Limb (tissue), 2 donors: Measurements from ENCODE around the gene NFKBIB.
"Not testable (repeated sequence)": the region's sequence is repeated elsewhere in the genome, so short reads cannot be mapped to it uniquely, and the experiment has no call there.

Source experiments
- DNase-seq, 2 donors: peaks; one replicate each; pipeline ENCODE4 v3.0.0-alpha.2; 2016; ENCODE audit errors: extremely low spot score in 2 of 2

NFKBIB gene

DNA sequence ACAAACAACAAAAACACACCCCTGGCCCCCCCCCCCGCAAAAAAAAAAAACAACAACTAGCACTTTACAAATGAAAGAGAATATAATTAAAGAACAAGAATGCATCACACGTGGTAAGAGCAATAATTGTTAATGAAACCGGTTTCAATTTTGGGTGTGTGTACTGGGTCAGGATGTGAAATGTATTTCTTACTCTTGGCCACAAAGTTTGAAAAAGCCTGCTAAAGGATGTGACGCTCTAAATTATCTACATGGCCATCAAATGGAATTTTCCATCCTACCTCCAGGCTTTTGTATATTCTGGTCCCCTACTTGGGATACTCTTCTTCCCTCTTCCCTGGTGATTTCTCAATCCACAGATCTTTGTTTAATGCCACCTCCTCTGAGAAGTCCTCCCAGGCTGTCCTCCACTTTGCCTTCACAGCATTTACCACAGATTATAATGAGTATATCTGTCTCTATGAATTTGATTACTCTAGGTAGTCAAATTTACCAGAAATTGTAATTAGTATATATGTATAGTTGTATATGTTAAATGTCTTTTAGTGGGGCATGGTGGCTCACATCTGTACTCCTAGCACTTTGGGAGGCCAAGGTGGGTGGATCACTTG lies 28.7 kb downstream of the NFKBIB start:
- DNase-seq: no peak

DNA sequence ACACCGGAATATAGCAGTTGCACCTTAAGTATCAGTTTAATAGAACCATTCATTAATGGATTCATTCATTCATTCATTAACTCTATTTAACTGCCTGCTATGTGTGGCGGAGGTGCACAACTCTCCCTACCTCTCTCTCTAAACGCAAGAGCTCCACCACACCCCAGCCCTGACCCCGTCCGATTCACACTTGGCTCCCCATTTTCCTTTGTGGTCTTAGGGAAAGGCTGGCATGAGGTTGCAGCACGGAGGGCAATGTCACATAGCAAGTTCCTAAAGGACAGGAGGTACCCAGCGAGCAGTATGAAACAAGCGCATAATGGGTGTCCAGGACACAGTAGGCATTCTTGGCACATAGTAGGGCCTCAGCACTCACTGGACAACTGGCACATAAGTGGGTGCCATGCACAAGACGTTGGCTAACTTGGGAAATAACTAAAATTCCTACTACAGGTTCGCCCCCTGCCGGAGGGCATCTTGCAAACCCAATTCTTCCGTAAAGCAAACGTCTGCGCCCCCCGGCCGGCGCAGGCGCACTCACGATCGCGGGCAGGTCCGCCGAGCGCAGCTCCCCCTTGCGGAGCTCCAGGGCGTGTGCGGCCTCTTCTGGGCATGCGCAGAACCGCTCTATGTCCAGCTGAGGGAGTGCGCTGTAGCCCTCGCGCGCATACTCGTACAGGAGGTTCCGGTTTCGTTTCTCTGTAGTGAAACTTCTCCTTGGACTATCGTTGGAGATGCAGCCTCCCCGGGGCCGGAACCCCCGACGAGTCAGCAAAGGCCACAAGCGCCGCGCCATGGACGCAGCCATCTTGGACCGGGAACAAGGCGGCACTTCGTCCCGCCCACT lies 30.4 kb downstream of the NFKBIB start, which contains the start of gene SARS2:
Gene SARS2 (minus strand): TSS at position 835 of the 847 bp plus-strand sequence. CDS start 27 bp downstream, at position 808.
- DNase-seq: peak; percentile 94 to 98

DNA sequence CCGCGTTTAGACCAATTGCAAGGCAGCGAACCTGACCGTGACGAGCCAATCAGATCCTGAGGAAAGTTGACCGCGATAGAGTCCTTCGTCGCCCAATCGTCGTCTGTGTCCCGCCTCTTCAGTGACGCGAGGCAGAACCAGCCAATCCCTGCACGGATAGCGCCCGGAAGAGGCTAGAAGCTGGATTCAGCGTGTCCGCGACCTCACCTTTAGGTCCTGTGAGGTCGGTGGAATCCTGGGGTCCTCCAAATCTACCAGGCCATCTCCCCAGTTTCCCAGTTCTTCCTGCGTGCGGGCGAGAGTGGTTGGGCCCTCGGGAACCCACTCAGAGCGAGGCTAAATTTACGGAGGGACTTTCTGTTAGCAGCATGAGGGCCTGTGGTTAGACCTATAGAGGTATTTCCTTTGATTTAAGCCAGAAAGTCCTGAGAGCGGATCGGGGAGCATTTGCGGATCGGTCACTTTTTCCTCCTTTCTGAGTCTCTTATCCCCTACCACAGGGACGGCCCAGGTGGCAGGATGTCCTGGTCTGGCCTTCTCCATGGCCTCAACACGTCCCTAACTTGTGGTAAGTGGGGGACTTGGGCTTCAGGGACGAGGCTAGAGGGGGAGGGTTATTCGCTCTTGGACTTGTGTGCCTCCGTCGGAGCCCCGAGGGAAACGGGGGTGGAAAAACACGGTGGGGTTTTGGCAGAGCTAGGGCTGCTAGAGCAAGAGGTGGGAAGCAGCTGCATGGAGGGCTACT lies 31.2 kb downstream of the NFKBIB start, which contains the start of gene MRPS12:
Gene MRPS12 (plus strand): TSS at position 169 of the 745 bp plus-strand sequence. CDS start 351 bp downstream, at position 520.
- peak in 1 of 2 donors; percentile 99 for DNase-seq

DNA sequence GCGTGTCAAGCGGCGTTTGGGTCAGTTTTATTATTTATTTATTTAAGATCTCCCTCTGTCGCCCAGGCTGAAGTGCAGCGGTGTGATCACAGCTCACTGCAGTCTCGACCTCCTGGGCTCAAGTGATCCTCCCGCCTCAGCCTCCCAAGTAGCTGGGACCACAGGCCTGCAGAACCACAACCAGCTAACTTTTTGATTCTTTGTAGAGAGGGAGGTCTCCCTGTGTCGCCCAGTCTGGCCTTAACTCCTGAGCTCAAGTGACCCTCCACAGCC lies 31.7 kb downstream of the NFKBIB start:
- no peak for DNase-seq

DNA sequence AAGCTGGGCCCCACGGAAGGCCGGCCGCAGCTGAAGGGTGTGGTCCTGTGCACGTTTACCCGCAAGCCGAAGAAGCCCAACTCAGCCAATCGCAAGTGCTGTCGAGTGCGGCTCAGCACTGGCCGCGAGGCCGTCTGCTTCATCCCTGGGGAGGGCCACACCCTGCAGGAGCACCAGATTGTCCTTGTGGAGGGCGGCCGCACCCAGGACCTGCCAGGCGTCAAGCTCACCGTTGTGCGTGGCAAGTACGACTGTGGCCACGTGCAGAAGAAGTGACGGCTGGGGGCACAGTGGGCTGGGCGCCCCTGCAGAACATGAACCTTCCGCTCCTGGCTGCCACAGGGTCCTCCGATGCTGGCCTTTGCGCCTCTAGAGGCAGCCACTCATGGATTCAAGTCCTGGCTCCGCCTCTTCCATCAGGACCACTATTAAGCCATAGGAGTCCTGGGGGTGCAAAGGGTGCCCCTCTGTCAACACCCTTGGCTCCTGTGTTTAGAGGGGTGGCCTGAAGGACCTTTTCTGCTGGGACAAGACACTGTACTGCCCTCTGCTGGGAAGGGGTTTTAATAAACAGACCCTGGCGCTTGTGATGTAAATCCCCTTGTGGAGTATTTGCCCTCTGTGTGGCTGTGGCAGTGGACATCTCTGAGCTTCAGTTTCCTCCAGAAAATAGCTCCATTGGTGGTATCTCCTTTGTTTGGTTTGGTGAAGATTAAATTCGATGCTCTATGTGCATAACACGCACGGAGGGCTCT lies 32.8 kb downstream of the NFKBIB start:
- no peak for DNase-seq

DNA sequence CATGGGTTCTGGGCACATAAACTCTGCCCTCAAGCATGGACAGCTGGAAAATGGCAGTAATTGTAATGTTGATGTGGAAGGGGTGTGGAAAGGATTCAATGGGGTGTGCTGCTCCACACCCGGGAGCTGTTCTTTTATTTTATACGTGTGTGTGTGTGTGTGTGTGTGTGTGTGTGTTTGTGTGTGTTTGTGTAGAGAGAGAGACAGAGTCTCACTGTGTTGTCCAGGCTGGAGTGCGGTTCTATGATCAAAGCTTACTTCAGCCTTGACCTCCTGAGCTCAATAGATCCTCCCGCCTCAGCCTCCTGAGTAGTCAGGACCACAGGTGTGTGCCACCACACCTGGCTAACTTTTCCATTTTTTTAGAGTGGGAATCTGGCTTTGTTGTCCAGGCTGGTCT lies 33.8 kb downstream of the NFKBIB start:
- no peak for DNase-seq

DNA sequence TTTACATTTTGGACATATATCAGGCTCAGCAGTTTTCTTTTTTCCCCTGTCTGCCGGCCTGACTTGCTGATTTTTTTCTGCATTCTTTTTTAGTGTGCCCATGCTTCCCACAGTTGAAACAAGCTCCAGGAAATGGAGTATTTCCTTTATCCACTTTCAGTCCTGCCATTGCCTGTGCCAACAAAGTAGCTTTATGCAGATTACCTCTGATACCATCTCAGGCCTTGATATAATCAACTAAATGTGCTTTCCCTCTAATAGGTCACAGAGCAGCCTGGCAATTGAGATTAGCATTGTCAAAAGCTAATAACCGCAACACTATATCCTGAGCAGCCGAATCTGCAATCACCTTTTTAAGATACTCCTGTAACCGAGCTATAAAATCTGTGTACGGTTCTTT lies 40.2 kb downstream of the NFKBIB start:
- DNase-seq: no peak

DNA sequence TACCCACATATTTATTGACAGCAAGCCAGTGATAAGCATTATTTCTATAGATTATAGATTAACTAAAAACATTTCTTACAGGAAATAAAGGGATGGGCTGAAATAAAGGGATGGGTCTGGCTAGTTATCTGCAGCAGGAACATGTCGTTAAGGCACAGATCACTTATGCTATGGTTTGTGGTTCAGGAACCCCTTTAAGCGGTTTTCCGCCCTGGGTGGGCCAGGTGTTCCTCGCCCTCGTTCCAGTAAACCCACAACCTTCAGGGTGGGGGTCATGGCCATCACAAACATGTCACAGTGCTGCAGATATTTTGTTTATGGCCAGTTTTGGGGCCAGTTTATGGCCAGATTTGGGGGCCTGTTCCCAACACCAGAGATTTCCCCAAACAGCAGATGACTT lies 41.7 kb downstream of the NFKBIB start:
- DNase-seq: not testable (repeated sequence)

DNA sequence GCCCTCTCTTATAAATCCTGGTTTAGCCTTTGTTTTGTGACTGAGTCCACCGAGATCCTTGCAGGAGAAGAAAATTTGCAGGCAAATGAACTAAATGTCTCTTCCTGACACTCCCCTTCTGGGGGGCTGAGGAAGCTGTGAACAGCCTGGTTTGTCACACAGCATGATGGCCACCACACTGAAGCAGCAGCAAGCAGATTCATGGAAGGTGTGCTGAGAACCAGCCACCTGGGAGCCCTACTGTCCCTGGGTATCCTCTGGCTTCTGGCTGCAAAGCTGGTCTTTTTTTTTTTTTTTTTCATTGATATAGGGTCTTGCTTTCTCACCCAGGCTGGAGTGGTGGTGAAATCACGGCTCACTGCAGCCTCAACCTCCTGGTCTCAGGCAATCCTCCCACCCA lies 42.2 kb downstream of the NFKBIB start:
- no peak for DNase-seq

DNA sequence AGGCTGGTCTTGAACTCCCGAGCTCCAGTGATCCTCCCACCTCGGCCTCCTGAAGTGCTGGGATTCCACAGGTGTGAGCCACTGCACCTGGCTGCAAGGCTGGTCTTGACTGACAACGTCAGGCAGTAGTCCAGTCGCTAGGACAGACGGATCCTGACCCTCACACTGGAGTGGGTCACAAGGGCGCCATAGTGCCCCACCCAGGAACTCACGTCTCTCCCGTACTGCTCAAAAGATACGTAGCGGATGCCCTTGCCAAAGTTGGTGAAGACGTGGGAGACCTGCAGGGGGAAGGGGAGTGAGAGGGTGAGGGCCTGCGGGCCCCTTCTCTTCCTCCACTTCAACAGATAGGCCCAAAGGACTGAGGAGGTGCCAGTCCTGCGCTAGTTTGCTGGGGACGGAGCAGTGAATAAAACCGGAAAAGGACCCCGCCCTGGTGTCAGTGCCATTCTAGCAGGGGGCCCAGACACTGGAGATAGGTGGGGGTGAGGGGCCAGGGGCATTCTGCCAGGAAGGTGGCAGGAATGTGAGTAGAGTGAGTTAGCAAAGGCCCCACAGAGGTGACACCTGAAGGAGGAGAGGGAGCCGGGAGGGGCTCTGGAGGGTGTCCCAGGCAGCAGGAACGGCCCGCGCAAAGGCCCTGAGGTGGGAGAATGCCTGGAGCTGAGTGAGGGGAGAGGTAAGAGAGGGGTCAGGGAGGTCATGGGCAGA lies 42.9 kb downstream of the NFKBIB start:
- DNase-seq: no peak

DNA sequence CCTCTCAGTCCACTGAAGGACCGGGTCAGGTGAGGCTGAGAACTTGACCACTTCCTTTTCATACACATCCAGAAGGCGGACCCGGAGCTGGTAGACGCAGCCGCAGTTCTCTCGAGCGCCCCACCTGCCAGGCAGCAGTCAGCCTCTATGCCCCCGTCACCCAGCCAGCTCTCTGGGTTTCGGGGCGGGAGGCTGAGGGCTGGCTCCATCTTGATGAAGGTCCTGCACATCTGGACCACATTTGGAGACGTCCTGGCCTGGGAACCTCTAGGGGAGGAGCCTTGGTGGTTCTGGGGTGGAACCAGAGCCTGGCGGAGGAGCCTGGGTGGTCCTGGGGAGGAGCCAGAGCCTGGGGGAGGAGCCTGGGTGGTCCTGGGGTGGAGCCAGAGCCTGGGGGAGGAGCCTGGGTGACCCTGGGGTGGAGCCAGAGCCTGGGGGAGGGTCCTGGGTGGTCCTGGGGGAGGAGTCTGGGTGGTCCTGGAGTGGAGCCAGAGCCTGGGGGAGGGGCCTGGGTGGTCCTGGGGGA lies 45.3 kb downstream of the NFKBIB start:
- DNase-seq: peak in 1 of 2 donors; percentile 55

DNA sequence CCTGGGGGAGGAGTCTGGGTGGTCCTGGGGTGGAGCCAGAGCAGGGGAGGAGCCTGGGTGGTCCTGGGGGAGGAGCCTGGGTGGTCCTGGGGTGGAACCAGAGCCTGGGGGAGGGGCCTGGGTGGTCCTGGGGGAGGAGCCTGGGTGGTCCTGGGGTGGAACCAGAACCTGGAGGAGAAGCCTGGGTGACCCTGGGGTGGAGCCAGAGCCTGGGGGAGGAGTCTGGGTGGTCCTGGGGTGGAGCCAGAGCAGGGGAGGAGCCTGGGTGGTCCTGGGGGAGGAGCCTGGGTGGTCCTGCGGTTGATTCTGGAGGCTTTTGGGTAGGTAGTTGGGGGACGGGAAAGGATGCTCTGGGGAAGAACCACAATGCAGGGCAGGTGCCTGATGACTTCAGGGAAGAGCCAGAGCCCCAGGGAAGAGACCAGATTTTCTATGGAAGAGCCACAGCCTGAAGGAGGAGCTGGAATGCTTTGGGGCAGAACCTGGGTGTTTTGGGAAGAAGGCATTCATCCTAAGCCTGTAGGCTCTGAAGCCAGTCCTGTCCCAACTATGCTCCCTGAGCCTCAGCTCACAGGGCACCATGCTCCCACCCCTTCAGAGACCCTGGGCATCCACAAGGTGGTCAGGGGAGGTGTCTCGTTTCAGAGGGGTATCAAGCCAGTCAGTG lies 45.9 kb downstream of the NFKBIB start:
- no peak for DNase-seq

DNA sequence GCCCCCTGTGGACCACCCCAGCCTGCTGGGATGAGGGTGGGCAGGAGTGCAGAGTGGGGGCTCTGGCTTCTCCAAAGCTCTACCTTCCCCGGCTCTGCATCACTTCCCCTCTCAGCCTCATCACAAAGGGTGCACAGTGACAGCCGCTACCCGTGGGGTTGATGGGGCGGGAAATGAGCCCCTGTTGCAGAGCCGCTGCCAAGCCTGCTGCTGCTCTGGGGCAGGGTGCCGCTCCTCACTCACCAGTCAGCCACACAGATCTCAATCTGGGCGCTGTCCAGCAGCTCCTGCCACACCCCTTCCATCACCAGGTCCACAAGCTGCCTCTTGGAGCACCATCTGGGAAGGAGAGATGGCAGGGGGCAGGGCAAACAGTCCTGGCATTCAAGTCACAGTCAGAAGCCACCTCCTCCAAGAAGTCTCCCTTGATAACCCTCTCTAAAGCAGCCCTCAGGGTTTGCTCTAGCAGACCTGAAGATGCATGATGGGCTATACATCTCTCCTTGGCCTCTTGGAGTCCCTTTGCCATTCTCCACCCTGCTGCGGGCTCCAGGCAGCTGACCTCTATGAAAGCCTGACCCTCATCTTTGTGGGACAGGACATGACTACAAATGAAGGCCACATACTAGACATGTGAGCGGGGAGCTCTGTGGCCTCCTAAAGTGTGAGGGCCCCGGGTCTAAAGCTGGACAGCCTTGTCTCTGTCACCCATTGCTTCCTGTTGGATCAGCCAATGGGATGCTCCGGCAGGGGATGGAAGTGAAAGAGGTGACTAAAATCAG lies 46.7 kb downstream of the NFKBIB start:
- DNase-seq: no peak

DNA sequence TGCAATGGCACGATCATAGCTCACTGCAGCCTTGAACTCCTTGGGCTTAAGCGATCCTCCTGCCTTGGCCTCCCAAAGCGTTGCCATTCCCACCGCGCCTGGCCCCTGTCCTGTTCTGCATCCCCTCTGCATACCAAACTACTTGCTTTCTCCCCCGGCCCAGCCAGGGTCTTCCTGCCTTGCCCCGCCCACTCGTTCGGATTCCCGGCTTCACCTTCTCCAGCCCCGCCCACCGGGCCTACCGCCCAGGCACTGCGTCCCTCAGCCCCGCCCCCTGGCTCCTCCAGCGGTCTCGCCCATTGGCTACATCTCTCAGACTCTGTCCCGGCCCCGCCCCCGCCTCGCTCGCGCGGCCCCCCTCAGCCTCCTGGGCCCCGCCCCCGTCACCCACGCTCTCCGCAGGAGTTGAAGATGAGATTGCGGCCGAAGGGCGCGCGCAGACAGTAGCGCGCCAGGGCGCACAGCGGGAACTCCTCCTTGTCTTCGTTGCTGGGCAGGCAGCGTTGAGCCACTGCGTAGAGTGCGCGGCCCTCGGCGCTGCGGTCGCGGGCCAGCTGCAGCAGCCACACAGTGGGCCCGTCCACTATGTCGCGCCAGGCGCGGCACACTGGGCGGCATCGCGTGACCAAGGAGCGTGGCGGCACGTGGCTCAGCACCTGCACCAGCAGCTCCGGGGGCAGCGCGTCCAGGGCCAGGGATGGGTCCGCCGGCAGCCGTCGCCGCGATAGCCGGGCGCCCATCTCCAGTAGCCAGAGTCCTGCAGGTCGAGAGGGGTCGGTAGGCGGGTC lies 50.0 kb downstream of the NFKBIB start:
- DNase-seq: peak; percentile 81 to 95

DNA sequence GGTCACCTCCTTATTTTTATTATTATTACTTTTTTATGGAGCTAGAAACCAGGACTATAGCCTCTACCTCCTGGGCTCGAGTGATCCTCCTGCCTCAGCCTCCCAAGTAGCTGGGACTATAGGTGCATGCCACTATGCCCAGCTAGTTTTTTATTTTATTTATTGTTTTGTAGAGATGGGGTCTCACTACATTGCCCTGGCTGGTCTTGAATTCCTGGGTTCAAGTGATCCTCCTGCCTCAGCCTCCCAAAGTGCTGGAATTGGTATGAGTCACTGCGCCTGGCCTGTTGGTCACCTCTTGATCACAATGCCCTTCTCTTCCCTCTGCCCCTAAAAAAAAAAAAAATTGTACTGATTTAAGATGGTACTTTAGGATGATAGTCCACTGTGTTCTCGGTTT lies 51.4 kb downstream of the NFKBIB start:
- DNase-seq: no peak

DNA sequence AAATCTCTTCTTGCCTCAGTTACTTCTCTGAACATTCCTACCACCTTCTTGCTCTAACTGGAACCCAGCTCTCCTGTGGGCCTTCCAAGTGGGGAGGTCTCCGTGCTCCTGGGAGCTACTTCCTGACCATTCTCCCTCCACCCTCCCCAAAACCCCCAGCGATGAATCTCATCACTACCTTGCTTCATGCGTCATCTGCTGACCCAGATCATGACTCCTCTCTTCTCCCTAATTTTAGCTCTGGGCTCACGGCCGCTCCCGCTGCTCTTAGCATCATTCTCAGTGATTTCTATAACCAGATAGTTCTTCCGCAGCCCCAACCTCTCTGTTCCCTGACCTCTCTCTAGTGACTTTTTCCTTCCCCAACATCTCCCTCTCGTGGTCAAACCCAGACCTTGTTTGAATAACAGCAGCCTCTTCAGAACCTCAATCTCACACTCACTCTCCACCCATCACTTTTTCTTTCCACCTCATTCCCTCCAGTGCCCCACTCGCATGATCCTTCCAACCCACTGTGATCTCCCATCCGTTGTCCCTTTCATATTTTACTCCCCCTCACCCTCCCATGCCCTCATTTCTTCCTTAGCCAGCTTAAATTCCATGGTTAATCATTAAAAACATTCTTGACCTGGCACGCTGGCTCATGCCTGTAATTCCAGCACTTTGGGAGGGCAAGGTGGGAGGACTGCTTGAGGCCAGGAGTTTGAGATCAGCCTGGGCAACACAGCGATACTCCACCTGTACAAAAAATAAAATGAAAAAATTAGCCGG lies 52.8 kb downstream of the NFKBIB start:
- no peak for DNase-seq

DNA sequence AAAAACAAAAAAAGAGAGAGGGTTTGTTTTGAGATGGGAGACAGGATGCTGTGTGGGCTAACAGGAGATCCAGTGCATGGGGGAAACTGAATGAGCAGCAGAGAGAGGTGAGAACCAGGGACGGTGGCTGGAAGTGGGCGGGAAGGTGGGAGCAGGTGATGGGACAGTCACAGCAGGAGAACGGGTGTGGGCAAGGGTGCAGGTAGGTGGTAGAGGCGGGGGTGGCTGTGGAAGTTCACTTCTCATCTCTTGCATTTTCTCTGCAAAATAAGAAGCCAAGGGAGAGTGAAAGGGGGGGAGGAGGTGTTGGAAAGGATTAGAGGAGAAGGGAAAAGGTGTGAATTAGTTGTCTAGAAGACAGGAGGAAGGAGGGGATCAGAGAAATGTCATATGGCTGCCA lies 53.9 kb downstream of the NFKBIB start:
- DNase-seq: no peak

DNA sequence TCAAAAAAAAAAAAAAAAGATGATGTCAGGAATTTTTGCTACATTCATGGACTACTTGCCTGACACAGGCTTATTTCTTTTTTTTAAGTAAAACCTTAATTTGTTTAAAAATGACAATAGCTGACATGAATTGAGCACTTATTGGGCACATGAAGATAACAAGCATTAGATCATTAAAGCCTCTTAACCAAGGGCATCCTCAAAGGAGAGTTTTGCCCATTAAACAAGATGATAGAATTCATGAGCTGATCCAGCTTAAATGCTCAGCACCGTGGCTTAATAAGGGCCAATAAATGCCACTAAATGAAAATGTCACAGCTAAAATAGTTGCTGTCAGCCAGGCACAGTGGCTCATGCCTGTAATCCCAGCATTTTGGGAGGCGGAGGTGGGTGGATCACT lies 56.5 kb downstream of the NFKBIB start:
- DNase-seq: no peak
